Measurements from ENCODE around the gene WFIKKN2. TPM values are rescaled to one million over a fixed set of nuclear protein-coding genes. Genes with fewer than 3 reads are reported as not detected.
"Not testable (repeated sequence)": the region's sequence is repeated elsewhere in the genome, so short reads cannot be mapped to it uniquely, and the experiment has no call there.

WFIKKN2 gene
- total RNA-seq, 1 experiment from 2014 or later: 0.11 TPM

DNA sequence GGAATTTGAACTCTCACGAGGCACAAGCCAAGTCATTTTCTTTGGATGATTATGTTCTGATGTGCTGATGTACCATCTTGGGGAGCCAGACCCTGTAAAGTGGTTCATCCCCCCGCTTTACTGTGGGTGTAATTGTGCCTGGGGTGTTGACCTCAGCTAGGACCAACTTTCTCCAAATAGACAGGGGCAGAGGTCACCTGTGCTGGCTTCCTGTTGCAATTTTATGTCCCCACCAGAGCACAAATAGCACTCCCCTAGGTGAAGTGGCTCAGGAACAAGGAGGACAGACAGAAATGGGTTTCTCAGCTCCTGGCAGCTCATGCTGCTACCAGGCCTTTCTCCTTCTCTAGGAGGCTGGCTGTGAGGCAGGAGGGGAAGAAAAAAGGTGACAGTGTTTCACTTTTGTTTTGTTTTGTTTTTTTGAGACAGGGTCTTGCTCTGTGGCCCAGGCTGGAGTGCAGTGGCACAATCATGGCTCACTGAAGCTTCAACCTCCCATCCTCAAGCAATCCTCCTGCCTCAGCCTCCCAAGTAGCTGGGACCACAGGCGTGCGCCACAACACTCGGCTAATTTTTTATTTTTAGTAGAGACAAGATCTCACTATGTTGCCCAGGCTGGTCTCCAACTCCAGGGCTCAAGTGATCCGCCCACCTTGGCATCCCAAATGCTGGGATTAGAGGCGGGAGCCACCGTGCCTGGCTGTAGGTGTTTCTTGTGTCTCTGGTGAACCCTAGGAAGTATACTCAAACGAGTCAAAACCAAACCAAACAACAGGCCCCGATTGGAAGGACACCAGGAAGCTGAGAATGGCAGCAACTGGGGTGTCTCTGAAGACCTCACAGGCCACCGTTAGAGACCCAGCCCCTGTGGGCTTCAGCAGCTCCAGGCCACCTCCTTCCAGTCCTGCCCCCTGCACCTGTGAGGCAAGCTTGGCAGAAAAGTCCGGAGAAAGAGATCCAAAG is 32.5 kb upstream of the WFIKKN2 start:
- Mint-ChIP-seq H3K36me3 (no peaks in the 10 kb centered on the region), H3K27ac (no peak overlapping the region), H3K27me3 (ENCODE audit: low read depth) (no peaks in the 10 kb centered on the region), H3K4me1 (peaks cover 12% of the 10 kb centered on the region), H3K4me3 (no peak overlapping the region), H3K9me3 (no peaks in the 10 kb centered on the region)
- TF ChIP-seq, protein P1, sequence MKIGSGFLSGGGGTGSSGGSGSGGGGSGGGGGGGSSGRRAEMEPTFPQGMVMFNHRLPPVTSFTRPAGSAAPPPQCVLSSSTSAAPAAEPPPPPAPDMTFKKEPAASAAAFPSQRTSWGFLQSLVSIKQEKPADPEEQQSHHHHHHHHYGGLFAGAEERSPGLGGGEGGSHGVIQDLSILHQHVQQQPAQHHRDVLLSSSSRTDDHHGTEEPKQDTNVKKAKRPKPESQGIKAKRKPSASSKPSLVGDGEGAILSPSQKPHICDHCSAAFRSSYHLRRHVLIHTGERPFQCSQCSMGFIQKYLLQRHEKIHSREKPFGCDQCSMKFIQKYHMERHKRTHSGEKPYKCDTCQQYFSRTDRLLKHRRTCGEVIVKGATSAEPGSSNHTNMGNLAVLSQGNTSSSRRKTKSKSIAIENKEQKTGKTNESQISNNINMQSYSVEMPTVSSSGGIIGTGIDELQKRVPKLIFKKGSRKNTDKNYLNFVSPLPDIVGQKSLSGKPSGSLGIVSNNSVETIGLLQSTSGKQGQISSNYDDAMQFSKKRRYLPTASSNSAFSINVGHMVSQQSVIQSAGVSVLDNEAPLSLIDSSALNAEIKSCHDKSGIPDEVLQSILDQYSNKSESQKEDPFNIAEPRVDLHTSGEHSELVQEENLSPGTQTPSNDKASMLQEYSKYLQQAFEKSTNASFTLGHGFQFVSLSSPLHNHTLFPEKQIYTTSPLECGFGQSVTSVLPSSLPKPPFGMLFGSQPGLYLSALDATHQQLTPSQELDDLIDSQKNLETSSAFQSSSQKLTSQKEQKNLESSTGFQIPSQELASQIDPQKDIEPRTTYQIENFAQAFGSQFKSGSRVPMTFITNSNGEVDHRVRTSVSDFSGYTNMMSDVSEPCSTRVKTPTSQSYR (CRISPR knock-in tag; IDR thresholded peaks at IDR 0.05): no peak
- peak; percentile 56; the same call in 1 of the 2 replicates for TF ChIP-seq ZNF121 (CRISPR knock-in tag; IDR thresholded peaks at IDR 0.05)
- ATAC-seq (no peak), DNase-seq (ENCODE audit: low spot score) (no peak)
- POLR2A ChIA-PET: interaction anchor here (0.5 kb wide), 1 partner anchor 134 kb away, joined by 4 read pairs; no protein-coding TSS in a partner anchor
- CTCF ChIA-PET: interaction anchor here (0.5 to 2.2 kb wide), 5 partner anchors 20 to 154 kb away, joined by 3 to 28 read pairs (median 4); no protein-coding TSS in a partner anchor

DNA sequence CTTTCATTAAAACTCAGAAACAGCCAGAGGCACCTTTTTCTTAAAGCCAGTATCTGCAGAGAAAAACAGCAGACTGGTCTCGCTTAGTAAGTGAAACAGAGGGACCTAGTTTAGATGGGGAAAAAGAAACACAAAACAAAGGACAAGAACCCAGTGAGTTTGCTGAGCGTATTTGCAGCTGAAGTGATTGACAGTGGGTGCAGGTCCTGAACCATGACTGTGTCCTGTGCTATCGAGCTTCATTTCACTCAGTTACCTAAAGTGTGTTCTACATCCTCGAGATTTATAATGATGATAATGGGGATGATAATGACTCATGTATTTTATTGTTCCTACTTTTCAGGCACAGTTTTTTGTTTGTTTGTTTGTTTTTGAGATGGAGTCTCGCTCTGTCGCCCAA is 31.7 kb upstream of the WFIKKN2 start:
- Mint-ChIP-seq H3K27ac (no peak overlapping the region; the same call in 1 of the 2 replicates), H3K4me1 (peaks cover 7% of the 10 kb centered on the region), H3K36me3 (no peaks in the 10 kb centered on the region), H3K27me3 (ENCODE audit: low read depth) (no peaks in the 10 kb centered on the region), H3K4me3 (no peak overlapping the region), H3K9me3 (no peaks in the 10 kb centered on the region)
- TF ChIP-seq RORB (CRISPR knock-in tag; IDR thresholded peaks at IDR 0.05): no peak
- TF ChIP-seq EMX1 (CRISPR knock-in tag; IDR thresholded peaks at IDR 0.05): no peak
- TF ChIP-seq CREM (CRISPR knock-in tag; IDR thresholded peaks at IDR 0.05): no peak
- no peak for TF ChIP-seq SOX15 (CRISPR knock-in tag; IDR thresholded peaks at IDR 0.05)
- no peak for TF ChIP-seq NR1H2 (CRISPR knock-in tag; IDR thresholded peaks at IDR 0.05)
- no peak for TF ChIP-seq SMAD3 (CRISPR knock-in tag; IDR thresholded peaks at IDR 0.05; ENCODE audit: borderline replicate concordance)
- TF ChIP-seq ELF4 (CRISPR knock-in tag; IDR thresholded peaks at IDR 0.05; ENCODE audit: low read depth): no peak
- TF ChIP-seq, protein P2, sequence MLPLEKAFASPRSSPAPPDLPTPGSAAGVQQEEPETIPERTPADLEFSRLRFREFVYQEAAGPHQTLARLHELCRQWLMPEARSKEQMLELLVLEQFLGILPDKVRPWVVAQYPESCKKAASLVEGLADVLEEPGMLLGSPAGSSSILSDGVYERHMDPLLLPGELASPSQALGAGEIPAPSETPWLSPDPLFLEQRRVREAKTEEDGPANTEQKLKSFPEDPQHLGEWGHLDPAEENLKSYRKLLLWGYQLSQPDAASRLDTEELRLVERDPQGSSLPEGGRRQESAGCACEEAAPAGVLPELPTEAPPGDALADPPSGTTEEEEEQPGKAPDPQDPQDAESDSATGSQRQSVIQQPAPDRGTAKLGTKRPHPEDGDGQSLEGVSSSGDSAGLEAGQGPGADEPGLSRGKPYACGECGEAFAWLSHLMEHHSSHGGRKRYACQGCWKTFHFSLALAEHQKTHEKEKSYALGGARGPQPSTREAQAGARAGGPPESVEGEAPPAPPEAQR (CRISPR knock-in tag; IDR thresholded peaks at IDR 0.05): no peak
- no peak for TF ChIP-seq ZNF263 (CRISPR knock-in tag; IDR thresholded peaks at IDR 0.05; ENCODE audit: low read depth)
- no peak for TF ChIP-seq IRF2 (CRISPR knock-in tag; IDR thresholded peaks at IDR 0.05; ENCODE audit: borderline replicate concordance, low read depth)
- TF ChIP-seq, protein P3, sequence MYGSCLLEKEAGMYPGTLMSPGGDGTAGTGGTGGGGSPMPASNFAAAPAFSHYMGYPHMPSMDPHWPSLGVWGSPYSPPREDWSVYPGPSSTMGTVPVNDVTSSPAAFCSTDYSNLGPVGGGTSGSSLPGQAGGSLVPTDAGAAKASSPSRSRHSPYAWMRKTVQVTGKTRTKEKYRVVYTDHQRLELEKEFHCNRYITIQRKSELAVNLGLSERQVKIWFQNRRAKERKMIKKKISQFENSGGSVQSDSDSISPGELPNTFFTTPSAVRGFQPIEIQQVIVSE (CRISPR knock-in tag; IDR thresholded peaks at IDR 0.05; ENCODE audit: borderline replicate concordance): no peak
- DNase-seq (ENCODE audit: low spot score) (no peak), ATAC-seq (no peak)
- CTCF ChIA-PET: interaction anchor here (0.9 to 2.1 kb wide), 3 partner anchors 20 to 127 kb away, joined by 4 to 28 read pairs (median 4); no protein-coding TSS in a partner anchor
- POLR2A ChIA-PET: no interaction called here

DNA sequence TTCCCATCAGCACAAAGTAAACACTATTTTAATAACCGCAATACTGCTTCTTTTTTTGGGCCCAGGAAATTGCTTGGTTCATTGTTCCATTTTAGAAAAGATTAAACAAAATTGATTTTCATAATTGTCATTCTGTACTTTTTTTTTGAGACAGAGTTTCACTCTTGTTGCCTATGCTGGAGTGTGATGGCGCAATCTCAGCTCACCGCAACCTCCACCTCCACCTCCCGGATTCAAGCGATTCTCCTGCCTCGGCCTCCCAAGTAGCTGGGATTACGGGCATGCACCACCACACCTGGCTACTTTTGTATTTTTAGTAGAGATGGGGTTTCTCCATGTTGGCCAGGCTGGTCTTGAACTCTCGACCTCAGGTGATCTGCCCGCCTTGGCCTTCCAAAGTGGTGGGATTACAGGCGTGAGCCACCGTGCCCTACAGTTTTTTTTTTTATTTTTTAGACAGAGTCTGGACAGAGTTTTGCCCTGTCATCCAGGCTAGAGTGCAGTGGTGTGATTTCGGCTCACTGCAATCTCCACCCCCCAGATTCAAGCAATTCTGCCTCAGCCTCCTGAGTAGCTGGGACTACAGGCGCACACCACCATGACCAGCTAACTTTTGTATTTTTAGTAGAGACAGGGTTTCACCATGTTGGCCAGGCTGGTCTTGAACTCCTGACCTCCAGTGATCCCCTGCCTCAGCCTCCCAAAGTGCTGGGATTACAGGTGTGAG is 30.5 kb upstream of the WFIKKN2 start:
- H3K27me3 Mint-ChIP-seq (ENCODE audit: low read depth); DNase-seq (ENCODE audit: low spot score); POLR2A ChIA-PET; H3K9me3 Mint-ChIP-seq; H3K27ac Mint-ChIP-seq; ATAC-seq; H3K4me3 Mint-ChIP-seq; H3K4me1 Mint-ChIP-seq; H3K36me3 Mint-ChIP-seq: not testable (repeated sequence)
- CTCF ChIA-PET: interaction anchor here (0.7 to 5.1 kb wide), 2 partner anchors 20 to 300 kb away, joined by 3 to 65 read pairs; no protein-coding TSS in a partner anchor
